ENCODE measurements around the gene RIPPLY1.

Gene RIPPLY1

GRCh38 chrX:106932960-106933537 is 29.9 kb upstream of the RIPPLY1 start:
- TF ChIP-seq CTCF (IDR thresholded peaks at IDR 0.05; ENCODE audit: low read depth, low read length), result no peak
- peak; percentile 45 to 69 for DNase-seq (ENCODE audit: low read depth in 2 of 2)

GRCh38 chrX:106932492-106932923 is 29.4 kb upstream of the RIPPLY1 start:
- no peak overlapping the region for H3K4me3 ChIP-seq (replicated peaks in 1 of 2; ENCODE audit: low read depth in 2 of 2, low read length in 2 of 2)
- DNase-seq (ENCODE audit: low read depth in 2 of 2), result peak; percentile 36 to 45
- TF ChIP-seq CTCF (IDR thresholded peaks at IDR 0.05; ENCODE audit: low read depth, low read length), result no peak

More at GRCh38 chrX:106932960-106933537, 29.9 kb upstream of the RIPPLY1 start:
- no peak overlapping the region for H3K4me3 ChIP-seq (replicated peaks in 1 of 2; ENCODE audit: low read depth in 2 of 2, low read length in 2 of 2)

- TF ChIP-seq CTCF (IDR thresholded peaks at IDR 0.05; ENCODE audit: low read depth, low read length), result no peak
- no peak overlapping the region for H3K4me3 ChIP-seq (replicated peaks in 1 of 2; ENCODE audit: low read depth in 2 of 2, low read length in 2 of 2)
- peak in 1 of 2 donors; percentile 13 for DNase-seq (ENCODE audit: low read depth in 2 of 2)
These were observed 28.8 kb upstream of the RIPPLY1 start for GRCh38 chrX:106931831-106932491.

- no peak for DNase-seq (ENCODE audit: low read depth in 2 of 2)
- no peak for TF ChIP-seq CTCF (IDR thresholded peaks at IDR 0.05; ENCODE audit: low read depth, low read length)
- H3K4me3 ChIP-seq (replicated peaks in 1 of 2; ENCODE audit: low read depth in 2 of 2, low read length in 2 of 2), result no peak overlapping the region
These were observed 25.1 kb upstream of the RIPPLY1 start for GRCh38 chrX:106928227-106928626.

GRCh38 chrX:106927700-106928099 is 24.6 kb upstream of the RIPPLY1 start:
- H3K4me3 ChIP-seq (replicated peaks in 1 of 2; ENCODE audit: low read depth in 2 of 2, low read length in 2 of 2), result no peak overlapping the region
- no peak for TF ChIP-seq CTCF (IDR thresholded peaks at IDR 0.05; ENCODE audit: low read depth, low read length)
- DNase-seq (ENCODE audit: low read depth in 2 of 2), result peak in 1 of 2 donors; percentile 41

- no peak for DNase-seq (ENCODE audit: low read depth in 2 of 2)
- TF ChIP-seq CTCF (IDR thresholded peaks at IDR 0.05; ENCODE audit: low read depth, low read length), result no peak
These were observed 23.9 kb upstream of the RIPPLY1 start for GRCh38 chrX:106927023-106927422.

More at GRCh38 chrX:106927023-106927422, 23.9 kb upstream of the RIPPLY1 start:
- H3K4me3 ChIP-seq (replicated peaks in 1 of 2; ENCODE audit: low read depth in 2 of 2, low read length in 2 of 2), result no peak overlapping the region

All from cardiac fibroblast (primary cell).